GM19043 (cell line): ENCODE results near the gene FASTKD2.

ENCODE experiments used
- ATAC-seq: cut with Tn5 transposase; IDR thresholded peaks from one replicate; pipeline ENCODE4 v1.9.1; 2021; ENCODE audit warnings: low read depth; ENCODE audit not compliant: unreplicated experiment

FASTKD2 gene

GRCh38 chr2:206833291-206833690 is 67.9 kb downstream of the FASTKD2 start:
- no peak for ATAC-seq

- no peak for ATAC-seq
Observed at GRCh38 chr2:206836722-206837121, 71.3 kb downstream of the FASTKD2 start.

- ATAC-seq, result no peak
Observed at GRCh38 chr2:206837775-206838174, 72.4 kb downstream of the FASTKD2 start.

- ATAC-seq, result no peak
Observed at GRCh38 chr2:206838690-206839089, 73.3 kb downstream of the FASTKD2 start.

- no peak for ATAC-seq
Observed at GRCh38 chr2:206840999-206841398, 75.6 kb downstream of the FASTKD2 start.
